ENCODE measurements around the gene STXBP6. TPM values are rescaled to one million over a fixed set of nuclear protein-coding genes. Genes with fewer than 3 reads are reported as not detected.

Gene STXBP6
- total RNA-seq, 1 experiment from 2014 or later, result 0.27 TPM

GRCh38 chr14:24859559-24859958 lies 190.4 kb downstream of the STXBP6 start:
- no peak overlapping the region for H3K4me2 ChIP-seq (ENCODE audit: low read length)
- H3K9me3 ChIP-seq (ENCODE audit: control insufficient read depth in 1 of 2, insufficient read depth in 1 of 2, low read depth in 1 of 2, low read length in 2 of 2), result no peaks in the 10 kb centered on the region
- no peak for DNase-seq (ENCODE audit: low read depth, low spot score)
- H3K36me3 ChIP-seq (ENCODE audit: control insufficient read depth in 1 of 2, insufficient read depth in 2 of 2, low read length in 2 of 2), result no peaks in the 10 kb centered on the region
- no peak for TF ChIP-seq ZFX (IDR thresholded peaks at IDR 0.05)
- TF ChIP-seq MAX (IDR thresholded peaks at IDR 0.05), result no peak
- TF ChIP-seq EZH2 (IDR thresholded peaks at IDR 0.05), result no peak
- no peak for TF ChIP-seq ATF3 (IDR thresholded peaks at IDR 0.05)
- TF ChIP-seq CTCF (IDR thresholded peaks at IDR 0.05 in 2 of 3, conservative IDR thresholded peaks at IDR 0.05 in 1 of 3; ENCODE audit: borderline replicate concordance in 1 of 3, insufficient read depth in 1 of 3, low read depth in 2 of 3, low read length in 2 of 3), result no peak
- no peak for TF ChIP-seq TCF7L2 (IDR thresholded peaks at IDR 0.05; ENCODE audit: borderline replicate concordance, extremely low read depth, insufficient read depth, insufficient read length)
- no peak for TF ChIP-seq ZNF274 (IDR thresholded peaks at IDR 0.05; ENCODE audit: low read depth, low read length)
- no peak for TF ChIP-seq EZH2phosphoT487 (IDR thresholded peaks at IDR 0.05; ENCODE audit: borderline replicate concordance)
- no peak for TF ChIP-seq POLR2A (IDR thresholded peaks at IDR 0.05; ENCODE audit: borderline replicate concordance, extremely low read depth, insufficient read depth, insufficient read length)
- TF ChIP-seq POLR2AphosphoS5 (IDR thresholded peaks at IDR 0.05; ENCODE audit: low read depth, low read length), result no peak
- TF ChIP-seq SP1 (IDR thresholded peaks at IDR 0.05; ENCODE audit: low read depth), result no peak
- TF ChIP-seq CBX3 (IDR thresholded peaks at IDR 0.05; ENCODE audit: low read depth), result no peak
- no peak for TF ChIP-seq SRF (IDR thresholded peaks at IDR 0.05; ENCODE audit: low read depth)
- TF ChIP-seq YY1 (IDR thresholded peaks at IDR 0.05; ENCODE audit: extremely low read depth, insufficient replicate concordance, low read depth, low read length), result no peak
- no peak for TF ChIP-seq RAD21 (IDR thresholded peaks at IDR 0.05; ENCODE audit: low read depth)
- no peak for TF ChIP-seq REST (IDR thresholded peaks at IDR 0.05; ENCODE audit: low read depth)
- TF ChIP-seq CEBPB (IDR thresholded peaks at IDR 0.05; ENCODE audit: low read depth), result no peak
- TF ChIP-seq EGR1 (IDR thresholded peaks at IDR 0.05; ENCODE audit: low read depth), result no peak
- no peak for TF ChIP-seq JUND (IDR thresholded peaks at IDR 0.05)
- ATAC-seq, result no peak
- ChIA-PET RAD21 (ENCODE audit: low non-redundant PET in 1 of 2, low total read pairs in 2 of 2, uncharacterized antibody in 2 of 2, unreplicated experiment in 2 of 2) (no interaction called here), POLR2A (no interaction called here), CTCF (no interaction called here)
- no peaks in the 10 kb centered on the region for H3K27me3 ChIP-seq (ENCODE audit: insufficient read depth, low read length)
- no peaks in the 10 kb centered on the region for H3K4me1 ChIP-seq (ENCODE audit: control insufficient read depth in 1 of 2, insufficient read depth in 2 of 2, low read length in 2 of 2)
- no peak overlapping the region for H3K27ac ChIP-seq (ENCODE audit: low read depth, low read length)
- no peak overlapping the region for H3K9ac ChIP-seq (ENCODE audit: low read length)
- H3K9me2 ChIP-seq (ENCODE audit: insufficient read depth), result no peaks in the 10 kb centered on the region
- intact Hi-C loops (cut with micrococcal nuclease), result no loop called here
- H2AFZ ChIP-seq (ENCODE audit: low read depth, low read length, poor library complexity, severe bottlenecking), result no peak overlapping the region
- BruUV-seq (replicated peaks), result no TSS peak
- H3K79me2 ChIP-seq (ENCODE audit: insufficient read depth, low read length), result no peaks in the 10 kb centered on the region
- no peaks in the 10 kb centered on the region for H4K20me1 ChIP-seq (ENCODE audit: insufficient read depth)
- no peak overlapping the region for H3K4me3 ChIP-seq (replicated peaks in 1 of 2; ENCODE audit: low read depth in 1 of 2, low read length in 2 of 2)

All from HCT116 (cell line).